Esophagus squamous epithelium (tissue), 4 donors: ENCODE data around the gene SGIP1.

Source experiments
- CTCF ChIP-seq, 6 experiments: fragments of 450-650 bp in 4 of 6; fragments of 200-600 bp in 2 of 6; sonication (generic) in 2 of 6; IDR thresholded peaks; one replicate each; pipeline ENCODE4 v1.5.1; 2016 to 2019; ENCODE audit warnings: antibody characterized with exemption in 6 of 6, mild to moderate bottlenecking in 4 of 6, moderate library complexity in 4 of 6
- POLR2A ChIP-seq, 4 donors: fragments of 450-650 bp; IDR thresholded peaks; one replicate each; pipeline ENCODE4 v1.6.1; 2017; ENCODE audit warnings: antibody characterized with exemption in 4 of 4, mild to moderate bottlenecking in 4 of 4, moderate library complexity in 3 of 4

GRCh38 chr1:66607458-66607857 lies 73.5 kb downstream of the SGIP1 start:
- no peak for TF ChIP-seq POLR2A (IDR thresholded peaks at IDR 0.05)
- no peak for TF ChIP-seq CTCF (IDR thresholded peaks at IDR 0.05)
